ENCODE measurements around the gene PAOX. TPM values are rescaled to one million over a fixed set of nuclear protein-coding genes. Genes with fewer than 3 reads are reported as not detected.
A peak's percentile ranks its signal among the peaks of the same experiment; 100 is the strongest.

The PAOX gene
- 3.1 and 6.6 TPM in 2 replicates for total RNA-seq

GRCh38 chr10:133379152-133379800 is at the start of gene PAOX:
Gene PAOX (plus strand): TSS chr10:133379262. CDS start chr10:133379317, 55 bp downstream.
- DNase-seq (ENCODE audit: low read depth in 2 of 2) = peak in 1 of 2 donors; percentile 68

GRCh38 chr10:133329491-133330202 is 49.4 kb upstream of the PAOX start:
- DNase-seq (ENCODE audit: low read depth in 2 of 2) = peak; percentile 56 to 79

GRCh38 chr10:133332936-133333699 is 45.9 kb upstream of the PAOX start:
- DNase-seq (ENCODE audit: low read depth in 2 of 2) = no peak

- DNase-seq (ENCODE audit: low read depth in 2 of 2) = no peak
These were observed 44.4 kb upstream of the PAOX start for GRCh38 chr10:133334503-133335245.

- DNase-seq (ENCODE audit: low read depth in 2 of 2) = peak in 1 of 2 donors; percentile 28
These were observed 43.6 kb upstream of the PAOX start for GRCh38 chr10:133335246-133336117.

- DNase-seq (ENCODE audit: low read depth in 2 of 2) = no peak
These were observed 42.9 kb upstream of the PAOX start for GRCh38 chr10:133336118-133336576.

GRCh38 chr10:133336577-133337369 is 42.3 kb upstream of the PAOX start, which contains the start of gene CALY:
Gene CALY (minus strand): TSS chr10:133336896. CDS start chr10:133328989, 7,907 bp downstream.
- DNase-seq (ENCODE audit: low read depth in 2 of 2) = no peak

- no peak for DNase-seq (ENCODE audit: low read depth in 2 of 2)
These were observed 41.7 kb upstream of the PAOX start for GRCh38 chr10:133337370-133337725.

- DNase-seq (ENCODE audit: low read depth in 2 of 2) = no peak
These were observed 40.7 kb upstream of the PAOX start for GRCh38 chr10:133338080-133339071.

GRCh38 chr10:133339708-133340380 is 39.2 kb upstream of the PAOX start:
- no peak for DNase-seq (ENCODE audit: low read depth in 2 of 2)

GRCh38 chr10:133341983-133342382 is 37.1 kb upstream of the PAOX start:
- no peak for DNase-seq (ENCODE audit: low read depth in 2 of 2)

GRCh38 chr10:133342942-133343341 is 36.1 kb upstream of the PAOX start:
- DNase-seq (ENCODE audit: low read depth in 2 of 2) = no peak

GRCh38 chr10:133343558-133343957 is 35.5 kb upstream of the PAOX start:
- DNase-seq (ENCODE audit: low read depth in 2 of 2) = no peak

- DNase-seq (ENCODE audit: low read depth in 2 of 2) = no peak
These were observed 34.8 kb upstream of the PAOX start for GRCh38 chr10:133344236-133344635.

- no peak for DNase-seq (ENCODE audit: low read depth in 2 of 2)
These were observed 32.6 kb upstream of the PAOX start for GRCh38 chr10:133346413-133346812.

- no peak for DNase-seq (ENCODE audit: low read depth in 2 of 2)
These were observed 31.1 kb upstream of the PAOX start for GRCh38 chr10:133347710-133348517.

- DNase-seq (ENCODE audit: low read depth in 2 of 2) = no peak
These were observed 29.9 kb upstream of the PAOX start for GRCh38 chr10:133349160-133349568.
